Lower leg skin (tissue), 4 donors: ENCODE measurements around the gene TENM4. TPM values are rescaled to one million over a fixed set of nuclear protein-coding genes. Genes with fewer than 3 reads are reported as not detected.

Experiments used
- DNase-seq, 2 donors: peaks; one replicate each; pipeline ENCODE4 v3.0.0-alpha.2; 2019; ENCODE audit warnings: low spot score in 2 of 2
- H3K4me3 ChIP-seq: fragments of 200-600 bp; sonication (generic); 2 replicates; pipeline ENCODE4 v1.5.1; 2017; ENCODE audit warnings: mild to moderate bottlenecking, low read depth; ENCODE audit not compliant: poor library complexity, severe bottlenecking
- POLR2A ChIP-seq, 2 donors: fragments of 450-650 bp; IDR thresholded peaks; one replicate each; pipeline ENCODE4 v1.6.1; 2016 to 2017; ENCODE audit warnings: antibody characterized with exemption in 2 of 2, mild to moderate bottlenecking in 1 of 2, moderate library complexity in 1 of 2
- WGBS, 2 donors: methylation state at CpG; one replicate each; pipeline ENCODE4 v1.1.5; 2018; 5-methylcytosine and 5-hydroxymethylcytosine counted together
- intact Hi-C: fragments of 100-400 bp; cut with DNase I; formaldehyde crosslinking; loops from one replicate; pipeline ENCODE4 v1.15.0; 2023; ENCODE audit warnings: low total_unique reads
- total RNA-seq, 4 donors: library from RNA; depleted of rRNA; stranded (reverse); fragments of >200 nt; gene quantifications; one replicate each; pipeline ENCODE4 v1.1.0, GENCODE V29; 2016
- TF ChIP-seq, protein P1 (sequence below), 3 donors: fragments of 450-650 bp; IDR thresholded peaks; one replicate each; pipeline ENCODE4 v1.5.1; 2016; ENCODE audit warnings: antibody characterized with exemption in 3 of 3, mild to moderate bottlenecking in 3 of 3, moderate library complexity in 2 of 3

TENM4 gene
- total RNA-seq, 4 donors from 2014 or later: 34.4 to 41.1 (median 36.6) TPM

DNA sequence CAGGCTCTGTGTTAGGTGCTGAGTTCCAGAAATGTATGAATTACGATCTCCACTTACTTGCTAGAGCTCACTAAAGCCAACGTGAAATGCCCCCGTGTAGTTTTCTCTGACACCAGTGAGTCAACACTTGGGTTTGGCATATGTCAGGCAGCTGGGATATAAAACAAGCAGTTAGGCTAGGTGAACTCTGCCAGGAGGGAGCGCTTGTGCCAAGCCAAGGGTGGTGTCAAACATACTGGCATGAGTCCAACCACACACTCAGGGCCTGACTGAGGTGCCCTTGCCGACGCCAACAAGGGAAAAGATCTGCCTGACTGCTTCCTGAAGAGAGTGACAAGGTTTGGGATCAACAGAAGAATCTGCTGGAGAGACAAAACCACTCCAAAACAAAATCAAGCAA lies 698.4 kb downstream of the TENM4 start:
- intact Hi-C loops: no loop called here
- no peak overlapping the region for H3K4me3 ChIP-seq
- peak; percentile 71 to 87 for DNase-seq
- 25 to 27% methylated on average over 6 of the region's 6 CpGs for WGBS, 2 donors
- TF ChIP-seq, protein P1, sequence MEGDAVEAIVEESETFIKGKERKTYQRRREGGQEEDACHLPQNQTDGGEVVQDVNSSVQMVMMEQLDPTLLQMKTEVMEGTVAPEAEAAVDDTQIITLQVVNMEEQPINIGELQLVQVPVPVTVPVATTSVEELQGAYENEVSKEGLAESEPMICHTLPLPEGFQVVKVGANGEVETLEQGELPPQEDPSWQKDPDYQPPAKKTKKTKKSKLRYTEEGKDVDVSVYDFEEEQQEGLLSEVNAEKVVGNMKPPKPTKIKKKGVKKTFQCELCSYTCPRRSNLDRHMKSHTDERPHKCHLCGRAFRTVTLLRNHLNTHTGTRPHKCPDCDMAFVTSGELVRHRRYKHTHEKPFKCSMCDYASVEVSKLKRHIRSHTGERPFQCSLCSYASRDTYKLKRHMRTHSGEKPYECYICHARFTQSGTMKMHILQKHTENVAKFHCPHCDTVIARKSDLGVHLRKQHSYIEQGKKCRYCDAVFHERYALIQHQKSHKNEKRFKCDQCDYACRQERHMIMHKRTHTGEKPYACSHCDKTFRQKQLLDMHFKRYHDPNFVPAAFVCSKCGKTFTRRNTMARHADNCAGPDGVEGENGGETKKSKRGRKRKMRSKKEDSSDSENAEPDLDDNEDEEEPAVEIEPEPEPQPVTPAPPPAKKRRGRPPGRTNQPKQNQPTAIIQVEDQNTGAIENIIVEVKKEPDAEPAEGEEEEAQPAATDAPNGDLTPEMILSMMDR (IDR thresholded peaks at IDR 0.05): no peak
- TF ChIP-seq POLR2A (IDR thresholded peaks at IDR 0.05): no peak

DNA sequence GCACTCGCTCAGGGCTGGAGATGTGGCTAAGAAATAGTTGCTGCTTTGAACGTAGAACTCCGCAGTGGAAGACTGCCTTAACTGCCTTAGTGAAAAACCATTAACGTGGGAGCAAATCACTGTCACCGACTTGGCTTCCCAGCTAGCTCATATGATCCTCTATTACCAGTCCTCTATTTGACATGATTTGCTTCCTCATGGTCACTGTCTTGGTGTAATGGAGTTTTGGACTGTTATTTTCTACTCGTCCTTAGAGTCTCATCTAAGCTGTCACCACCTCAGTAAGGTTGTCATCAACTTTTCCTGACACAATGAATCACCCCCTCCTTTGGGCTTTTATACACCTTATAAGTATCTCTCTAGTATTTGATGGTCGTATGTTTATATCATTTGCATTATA lies 699.1 kb downstream of the TENM4 start:
- no peak overlapping the region for H3K4me3 ChIP-seq
- intact Hi-C loops: no loop called here
- DNase-seq: no peak
- WGBS, 2 donors: 86 to 88% methylated on average over 7 of the region's 7 CpGs
- TF ChIP-seq, protein P1 (IDR thresholded peaks at IDR 0.05): no peak
- TF ChIP-seq POLR2A (IDR thresholded peaks at IDR 0.05): no peak

DNA sequence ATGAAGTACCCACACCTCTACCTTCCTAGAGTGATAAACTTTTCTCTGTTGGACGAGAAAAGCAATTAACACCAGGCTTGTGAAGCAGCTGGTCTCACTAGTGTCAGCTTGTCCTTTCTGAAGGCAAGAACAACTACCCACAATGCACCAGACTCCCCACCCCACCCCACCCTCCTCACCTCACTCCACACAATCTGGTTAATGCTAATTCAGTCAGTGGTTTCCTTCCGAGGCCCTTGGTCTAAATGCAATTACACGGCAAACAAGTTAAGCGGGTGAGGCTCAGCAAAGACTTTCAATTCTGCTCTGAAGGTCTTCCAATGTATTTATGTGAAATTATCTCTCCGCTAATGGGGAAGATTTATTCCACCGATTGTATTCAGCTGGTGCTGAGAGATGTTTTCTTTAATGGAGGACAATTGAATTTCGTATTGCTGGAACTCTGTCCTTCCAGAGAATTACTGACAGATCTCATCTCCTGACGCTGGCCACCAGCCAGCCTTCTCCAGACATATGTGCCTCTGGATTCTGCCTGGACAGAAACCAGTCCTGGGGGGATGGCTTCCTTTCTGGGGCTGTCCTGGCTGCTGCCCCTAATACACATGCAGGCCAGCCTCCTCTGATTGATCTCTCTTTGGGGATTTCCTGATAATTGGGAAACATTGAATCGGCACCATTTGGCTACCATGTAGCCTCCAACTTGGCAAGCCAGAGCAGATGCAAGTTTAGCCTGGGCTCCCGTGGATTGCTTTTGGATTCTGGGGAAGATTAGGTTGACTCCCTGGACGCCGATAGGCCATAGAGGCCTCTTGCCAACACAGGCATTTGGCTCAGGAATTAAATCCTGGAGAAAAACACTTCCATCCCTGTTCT lies 700.4 kb downstream of the TENM4 start:
- TF ChIP-seq, protein P1 (IDR thresholded peaks at IDR 0.05): no peak
- TF ChIP-seq POLR2A (IDR thresholded peaks at IDR 0.05): no peak
- DNase-seq: no peak
- 32 to 34% methylated on average over 12 of the region's 12 CpGs for WGBS, 2 donors
- H3K4me3 ChIP-seq: no peak overlapping the region
- intact Hi-C loops: no loop called here

DNA sequence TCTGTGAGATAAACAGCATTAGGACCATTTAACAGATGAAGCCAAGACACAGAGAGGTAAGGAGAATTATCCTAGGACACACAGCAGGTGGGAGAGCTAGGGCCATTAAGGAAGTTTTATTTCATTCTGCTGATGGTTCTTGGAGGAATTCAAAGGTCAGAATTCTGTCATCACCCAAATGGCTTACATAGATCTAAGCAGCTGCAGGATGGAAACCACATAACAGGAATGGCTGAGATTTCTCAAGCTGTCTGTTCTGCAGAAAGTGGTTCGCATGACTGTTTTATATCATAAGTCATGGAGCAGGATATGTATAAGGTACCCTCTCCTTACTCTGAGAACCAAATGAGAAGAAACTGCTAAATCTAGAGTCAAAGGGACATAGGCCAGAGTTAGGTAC lies 702.9 kb downstream of the TENM4 start:
- no peak for DNase-seq
- intact Hi-C loops: no loop called here
- H3K4me3 ChIP-seq: no peak overlapping the region
- 94 to 100% methylated on average over 1 of the region's 1 CpG for WGBS, 2 donors
- TF ChIP-seq, protein P1 (IDR thresholded peaks at IDR 0.05): no peak
- no peak for TF ChIP-seq POLR2A (IDR thresholded peaks at IDR 0.05)

DNA sequence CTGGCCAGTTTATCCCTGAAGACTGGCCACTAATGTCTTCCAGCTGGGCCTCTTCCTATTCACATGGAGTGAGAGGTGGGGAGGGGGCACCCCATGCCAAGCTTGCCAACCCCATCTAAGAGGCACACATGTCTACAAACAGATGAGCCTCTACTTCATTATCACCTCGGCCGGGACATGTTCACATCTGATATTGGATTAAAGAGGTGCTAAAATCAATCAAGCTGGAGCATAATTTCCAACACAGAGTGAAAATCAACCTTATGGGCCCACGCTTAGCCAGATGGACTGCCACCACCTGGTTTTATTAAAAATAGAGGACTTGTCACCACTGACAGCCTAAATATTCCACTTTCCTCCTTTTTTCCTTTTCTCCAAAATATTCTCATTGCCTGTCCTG lies 703.5 kb downstream of the TENM4 start:
- H3K4me3 ChIP-seq: no peak overlapping the region
- intact Hi-C loops: no loop called here
- no peak for DNase-seq
- no peak for TF ChIP-seq POLR2A (IDR thresholded peaks at IDR 0.05)
- TF ChIP-seq, protein P1 (IDR thresholded peaks at IDR 0.05): no peak
- WGBS, 2 donors: 88 to 100% methylated on average over 3 of the region's 3 CpGs

DNA sequence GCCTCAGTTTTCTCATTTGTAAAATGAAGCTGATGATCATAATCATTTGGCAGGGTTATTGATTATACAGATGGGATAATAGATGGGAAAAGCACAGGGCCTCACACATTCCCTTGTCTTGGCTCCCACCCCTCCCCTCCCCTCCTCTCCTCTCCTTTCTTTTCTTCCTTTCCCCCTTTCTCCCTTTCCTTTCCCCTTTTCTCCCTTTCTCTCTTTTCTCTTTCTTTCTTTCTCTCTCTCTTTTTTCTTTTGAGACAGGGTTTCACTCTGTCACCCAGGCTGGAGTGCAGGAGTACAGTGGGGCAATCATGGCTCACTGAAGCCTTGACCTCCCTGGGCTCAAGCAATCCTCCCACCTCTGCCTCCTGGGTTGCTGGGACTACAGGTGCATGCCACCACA lies 705.1 kb downstream of the TENM4 start:
- intact Hi-C loops: no loop called here
- TF ChIP-seq, protein P1 (IDR thresholded peaks at IDR 0.05): no peak
- DNase-seq: no peak
- H3K4me3 ChIP-seq: no peak overlapping the region
